Activated CD8-positive, alpha-beta T cell treated with anti-CD3 and anti-CD28 coated beads, Interleukin-2, amount 10 ng/mL, durations not matched to agents 7 days and 5 days (primary cell): ENCODE measurements around the gene MAP4K2. TPM values are rescaled to one million over a fixed set of nuclear protein-coding genes. Genes with fewer than 3 reads are reported as not detected.

ENCODE experiments used
- ATAC-seq: fragments of 150-1000 bp; cut with Tn5 transposase; one replicate; pipeline ENCODE4 v1.10.0; 2021; ENCODE audit warnings: moderate library complexity
- CTCF ChIA-PET: fragments of 350-600 bp; sonication (Branson Sonifier 250); formaldehyde crosslinking; loops from one replicate; lab custom pipeline; 2021; ENCODE audit warnings: antibody characterized with exemption; lab: Charles Lee
- POLR2A ChIA-PET: fragments of 350-600 bp; sonication (Branson Sonifier 250); formaldehyde crosslinking; loops from one replicate; lab custom pipeline; 2021; ENCODE audit warnings: antibody characterized with exemption; lab: Charles Lee
- DNase-seq: peaks from one replicate; pipeline ENCODE4 v3.0.0-alpha.2; 2020
- H3K27ac Mint-ChIP-seq: one replicate; pipeline ENCODE4 v1.8.0; 2021; ENCODE audit warnings: mild to moderate bottlenecking, mixed read lengths
- H3K27me3 Mint-ChIP-seq: one replicate; pipeline ENCODE4 v1.8.0; 2021; ENCODE audit warnings: low read depth, mixed read lengths
- H3K36me3 Mint-ChIP-seq: one replicate; pipeline ENCODE4 v1.8.0; 2021; ENCODE audit warnings: low read depth, mixed read lengths
- H3K4me1 Mint-ChIP-seq: one replicate; pipeline ENCODE4 v1.8.0; 2021; ENCODE audit warnings: low read depth, mixed read lengths
- H3K4me3 Mint-ChIP-seq: one replicate; pipeline ENCODE4 v1.8.0; 2021; ENCODE audit warnings: mild to moderate bottlenecking, mixed read lengths
- H3K9me3 Mint-ChIP-seq: one replicate; pipeline ENCODE4 v1.8.0; 2022; ENCODE audit warnings: mixed read lengths; ENCODE audit not compliant: insufficient read depth
- total RNA-seq, 2 experiments: library from RNA; stranded (reverse); gene quantifications; one replicate each; pipeline ENCODE4 v1.2.3, GENCODE V29; 2021

Gene MAP4K2
- total RNA-seq, 2 experiments from 2014 or later: 84.2 to 90.2 TPM

- H3K27ac Mint-ChIP-seq: peak within 1 kb of the TSS; percentile 0
- ATAC-seq (peak; percentile 79), DNase-seq (peak; percentile 73)
- POLR2A ChIA-PET: interaction anchor here (1.1 to 27.1 kb wide), 2 partner anchors 14 to 34 kb away, joined by 3 to 469 read pairs; partner anchors contain the start of gene EHD1
- H3K4me1 Mint-ChIP-seq: peaks cover 38% of the 10 kb centered on the region
- CTCF ChIA-PET: interaction anchor here (0.7 to 20.9 kb wide), 21 partner anchors 9 to 277 kb away, joined by 3 to 491 read pairs (median 4); partner anchors contain the start of genes ARL2, BATF2, EHD1 and FAU
- H3K27me3 Mint-ChIP-seq: no peaks in the 10 kb centered on the region
- no peaks in the 10 kb centered on the region for H3K36me3 Mint-ChIP-seq
- peak within 1 kb of the TSS; percentile 72 for H3K4me3 Mint-ChIP-seq
- H3K9me3 Mint-ChIP-seq: no peaks in the 10 kb centered on the region
Measured at GRCh38 chr11:64844330-64845128, 41.5 kb upstream of the MAP4K2 start, which contains the start of gene CDC42BPG. CDC42BPG (minus strand) TSS chr11:64844653; CDS start chr11:64844569, 84 bp downstream.

GRCh38 chr11:64843686-64844329 lies 40.8 kb upstream of the MAP4K2 start:
- Mint-ChIP-seq H3K36me3 (no peaks in the 10 kb centered on the region), H3K4me3 (peak overlapping the region; percentile 72), H3K9me3 (no peaks in the 10 kb centered on the region), H3K27ac (no peak overlapping the region), H3K4me1 (peaks cover 31% of the 10 kb centered on the region), H3K27me3 (no peaks in the 10 kb centered on the region)
- CTCF ChIA-PET: interaction anchor here (0.7 to 20.9 kb wide), 23 partner anchors 9 to 278 kb away, joined by 3 to 491 read pairs (median 4); partner anchors contain the start of genes ARL2, BATF2, EHD1 and FAU
- no peak for DNase-seq
- POLR2A ChIA-PET: interaction anchor here (1.1 to 27.1 kb wide), 2 partner anchors 15 to 35 kb away, joined by 3 to 469 read pairs; partner anchors contain the start of gene EHD1
- ATAC-seq: no peak

- Mint-ChIP-seq H3K27ac (no peak overlapping the region), H3K36me3 (no peaks in the 10 kb centered on the region), H3K4me3 (peak overlapping the region; percentile 34), H3K27me3 (no peaks in the 10 kb centered on the region), H3K4me1 (peaks cover 23% of the 10 kb centered on the region), H3K9me3 (no peaks in the 10 kb centered on the region)
- ATAC-seq: no peak
- no peak for DNase-seq
- ChIA-PET POLR2A (interaction anchor here (1.1 kb wide), 1 partner anchor 16 kb away, joined by 3 read pairs; no protein-coding TSS in a partner anchor), CTCF (interaction anchor here (0.7 to 20.9 kb wide), 9 partner anchors 8 to 51 kb away, joined by 3 to 491 read pairs (median 4); partner anchors contain the start of gene EHD1)
Measured at GRCh38 chr11:64842851-64843685, 40.1 kb upstream of the MAP4K2 start.

- POLR2A ChIA-PET: no interaction called here
- CTCF ChIA-PET: interaction anchor here (1.1 to 20.9 kb wide), 2 partner anchors 43 to 52 kb away, joined by 3 to 491 read pairs; no protein-coding TSS in a partner anchor
- no peak overlapping the region for H3K27ac Mint-ChIP-seq
- H3K27me3 Mint-ChIP-seq: no peaks in the 10 kb centered on the region
- no peaks in the 10 kb centered on the region for H3K36me3 Mint-ChIP-seq
- H3K4me1 Mint-ChIP-seq: peaks cover 23% of the 10 kb centered on the region
- no peaks in the 10 kb centered on the region for H3K9me3 Mint-ChIP-seq
- H3K4me3 Mint-ChIP-seq: no peak overlapping the region
- ATAC-seq: no peak
- DNase-seq: no peak
Measured at GRCh38 chr11:64842366-64842759, 39.3 kb upstream of the MAP4K2 start.

GRCh38 chr11:64841592-64842365 lies 38.8 kb upstream of the MAP4K2 start:
- ATAC-seq: no peak
- no peaks in the 10 kb centered on the region for H3K9me3 Mint-ChIP-seq
- POLR2A ChIA-PET: no interaction called here
- H3K36me3 Mint-ChIP-seq: no peaks in the 10 kb centered on the region
- no peak overlapping the region for H3K4me3 Mint-ChIP-seq
- no peaks in the 10 kb centered on the region for H3K27me3 Mint-ChIP-seq
- peaks cover 23% of the 10 kb centered on the region for H3K4me1 Mint-ChIP-seq
- CTCF ChIA-PET: interaction anchor here (0.7 to 20.9 kb wide), 3 partner anchors 44 to 194 kb away, joined by 3 to 491 read pairs (median 4); no protein-coding TSS in a partner anchor
- no peak overlapping the region for H3K27ac Mint-ChIP-seq
- DNase-seq: no peak

GRCh38 chr11:64839887-64840782 lies 37.1 kb upstream of the MAP4K2 start:
- H3K36me3 Mint-ChIP-seq: no peaks in the 10 kb centered on the region
- no peak for ATAC-seq
- no peaks in the 10 kb centered on the region for H3K27me3 Mint-ChIP-seq
- POLR2A ChIA-PET: interaction anchor here (1.2 kb wide), 1 partner anchor 66 kb away, joined by 3 read pairs; no protein-coding TSS in a partner anchor
- H3K27ac Mint-ChIP-seq: no peak overlapping the region
- DNase-seq: no peak
- CTCF ChIA-PET: no interaction called here
- H3K9me3 Mint-ChIP-seq: no peaks in the 10 kb centered on the region
- H3K4me1 Mint-ChIP-seq: peaks cover 21% of the 10 kb centered on the region
- no peak overlapping the region for H3K4me3 Mint-ChIP-seq

GRCh38 chr11:64839335-64839734 lies 36.3 kb upstream of the MAP4K2 start:
- Mint-ChIP-seq H3K4me1 (peaks cover 18% of the 10 kb centered on the region), H3K4me3 (no peak overlapping the region), H3K27me3 (no peaks in the 10 kb centered on the region), H3K27ac (no peak overlapping the region), H3K9me3 (no peaks in the 10 kb centered on the region), H3K36me3 (no peaks in the 10 kb centered on the region)
- ATAC-seq (no peak), DNase-seq (no peak)
- ChIA-PET POLR2A (interaction anchor here (1.2 kb wide), 1 partner anchor 65 kb away, joined by 3 read pairs; no protein-coding TSS in a partner anchor), CTCF (no interaction called here)

GRCh38 chr11:64838600-64839334 lies 35.8 kb upstream of the MAP4K2 start:
- Mint-ChIP-seq H3K4me1 (peaks cover 15% of the 10 kb centered on the region), H3K27ac (no peak overlapping the region), H3K27me3 (no peaks in the 10 kb centered on the region), H3K36me3 (no peaks in the 10 kb centered on the region), H3K4me3 (no peak overlapping the region), H3K9me3 (no peaks in the 10 kb centered on the region)
- ATAC-seq (no peak), DNase-seq (no peak)
- ChIA-PET POLR2A (no interaction called here), CTCF (no interaction called here)

GRCh38 chr11:64837887-64838351 lies 34.9 kb upstream of the MAP4K2 start:
- POLR2A ChIA-PET: no interaction called here

More at GRCh38 chr11:64837887-64838351, 34.9 kb upstream of the MAP4K2 start:
- Mint-ChIP-seq H3K4me1 (peaks cover 12% of the 10 kb centered on the region), H3K36me3 (no peaks in the 10 kb centered on the region), H3K9me3 (no peaks in the 10 kb centered on the region), H3K4me3 (no peak overlapping the region), H3K27ac (no peak overlapping the region), H3K27me3 (no peaks in the 10 kb centered on the region)
- CTCF ChIA-PET: no interaction called here
- DNase-seq (no peak), ATAC-seq (no peak)
